ENCODE results near the gene CGRRF1. TPM values are rescaled to one million over a fixed set of nuclear protein-coding genes. Genes with fewer than 3 reads are reported as not detected.

The CGRRF1 gene
- total and polyA plus RNA-seq, 9 of the 15 experiments (the other 6 are each of a cell fraction or from before 2014, with no cell fraction given): 2.8 to 15.8 (median 4.6) TPM

DNA sequence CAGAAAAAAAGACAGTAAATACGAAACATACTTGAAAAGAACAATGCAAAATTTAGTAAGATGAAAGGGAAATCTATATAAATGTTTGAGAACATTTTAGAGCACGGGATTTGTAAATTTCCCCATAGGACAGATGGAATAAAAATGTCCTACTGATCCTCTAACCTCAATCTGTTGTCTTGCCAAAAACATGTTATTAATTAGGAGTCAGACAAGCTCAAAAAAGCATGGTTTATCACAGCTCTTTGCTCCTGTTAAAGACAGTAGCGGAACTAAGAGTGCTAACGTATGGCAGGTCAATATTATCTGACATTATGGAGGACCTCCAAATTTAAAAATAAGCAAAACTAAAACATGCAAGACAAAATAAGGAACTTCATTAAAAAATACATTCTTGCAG is 33.8 kb upstream of the CGRRF1 start:
- Histone ChIP-seq H3K36me3 (ENCODE audit: control insufficient read depth, insufficient read depth, low read length) (peaks cover 33% of the 10 kb centered on the region; the same call in 1 of the 3 replicates), H4K20me1 (replicated peaks; ENCODE audit: control insufficient read depth, insufficient read depth, low read length) (no peaks in the 10 kb centered on the region), H3K9me3 (replicated peaks; ENCODE audit: control insufficient read depth, insufficient read depth, low read depth, low read length) (no peaks in the 10 kb centered on the region), H3K79me2 (ENCODE audit: control insufficient read depth, insufficient read depth, low read length) (no peaks in the 10 kb centered on the region), H2AFZ (ENCODE audit: low read depth, low read length) (no peak overlapping the region), H3K27me3 (ENCODE audit: control insufficient read depth in 2 of 2, insufficient read depth in 2 of 2, low read length in 2 of 2) (no peaks in the 10 kb centered on the region), H3K4me1 (replicated peaks in 1 of 2; ENCODE audit: control insufficient read depth in 2 of 2, insufficient read depth in 2 of 2, low read length in 2 of 2) (no peaks in the 10 kb centered on the region), H3K9ac (ENCODE audit: insufficient read depth in 1 of 2, low read depth in 2 of 2, low read length in 2 of 2) (no peak overlapping the region), H3K9me1 (ENCODE audit: control insufficient read depth, insufficient read depth, low read length) (no peaks in the 10 kb centered on the region), H3K27ac (ENCODE audit: extremely low read depth, low read depth, low read length) (no peak overlapping the region), H3K4me2 (ENCODE audit: insufficient read depth, low read length) (no peak overlapping the region), H3K4me3 (no peak overlapping the region)
- no peak for DNase-seq (ENCODE audit: extremely low read depth in 1 of 4, low spot score in 3 of 4)
- intact Hi-C loops (cut with micrococcal nuclease) (no loop called here), in situ Hi-C loops (cut with MboI) (no loop called here)
- ATAC-seq: no peak
- no TSS peak for BruUV-seq (replicated peaks)
- FAIRE-seq: no peak
- TF ChIP-seq, protein P1, sequence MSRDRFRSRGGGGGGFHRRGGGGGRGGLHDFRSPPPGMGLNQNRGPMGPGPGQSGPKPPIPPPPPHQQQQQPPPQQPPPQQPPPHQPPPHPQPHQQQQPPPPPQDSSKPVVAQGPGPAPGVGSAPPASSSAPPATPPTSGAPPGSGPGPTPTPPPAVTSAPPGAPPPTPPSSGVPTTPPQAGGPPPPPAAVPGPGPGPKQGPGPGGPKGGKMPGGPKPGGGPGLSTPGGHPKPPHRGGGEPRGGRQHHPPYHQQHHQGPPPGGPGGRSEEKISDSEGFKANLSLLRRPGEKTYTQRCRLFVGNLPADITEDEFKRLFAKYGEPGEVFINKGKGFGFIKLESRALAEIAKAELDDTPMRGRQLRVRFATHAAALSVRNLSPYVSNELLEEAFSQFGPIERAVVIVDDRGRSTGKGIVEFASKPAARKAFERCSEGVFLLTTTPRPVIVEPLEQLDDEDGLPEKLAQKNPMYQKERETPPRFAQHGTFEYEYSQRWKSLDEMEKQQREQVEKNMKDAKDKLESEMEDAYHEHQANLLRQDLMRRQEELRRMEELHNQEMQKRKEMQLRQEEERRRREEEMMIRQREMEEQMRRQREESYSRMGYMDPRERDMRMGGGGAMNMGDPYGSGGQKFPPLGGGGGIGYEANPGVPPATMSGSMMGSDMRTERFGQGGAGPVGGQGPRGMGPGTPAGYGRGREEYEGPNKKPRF (IDR thresholded peaks at IDR 0.05; ENCODE audit: low read depth, low read length): no peak
- no peak for TF ChIP-seq PHF20 (IDR thresholded peaks at IDR 0.05; ENCODE audit: partially characterized antibody)
- TF ChIP-seq, protein P2, sequence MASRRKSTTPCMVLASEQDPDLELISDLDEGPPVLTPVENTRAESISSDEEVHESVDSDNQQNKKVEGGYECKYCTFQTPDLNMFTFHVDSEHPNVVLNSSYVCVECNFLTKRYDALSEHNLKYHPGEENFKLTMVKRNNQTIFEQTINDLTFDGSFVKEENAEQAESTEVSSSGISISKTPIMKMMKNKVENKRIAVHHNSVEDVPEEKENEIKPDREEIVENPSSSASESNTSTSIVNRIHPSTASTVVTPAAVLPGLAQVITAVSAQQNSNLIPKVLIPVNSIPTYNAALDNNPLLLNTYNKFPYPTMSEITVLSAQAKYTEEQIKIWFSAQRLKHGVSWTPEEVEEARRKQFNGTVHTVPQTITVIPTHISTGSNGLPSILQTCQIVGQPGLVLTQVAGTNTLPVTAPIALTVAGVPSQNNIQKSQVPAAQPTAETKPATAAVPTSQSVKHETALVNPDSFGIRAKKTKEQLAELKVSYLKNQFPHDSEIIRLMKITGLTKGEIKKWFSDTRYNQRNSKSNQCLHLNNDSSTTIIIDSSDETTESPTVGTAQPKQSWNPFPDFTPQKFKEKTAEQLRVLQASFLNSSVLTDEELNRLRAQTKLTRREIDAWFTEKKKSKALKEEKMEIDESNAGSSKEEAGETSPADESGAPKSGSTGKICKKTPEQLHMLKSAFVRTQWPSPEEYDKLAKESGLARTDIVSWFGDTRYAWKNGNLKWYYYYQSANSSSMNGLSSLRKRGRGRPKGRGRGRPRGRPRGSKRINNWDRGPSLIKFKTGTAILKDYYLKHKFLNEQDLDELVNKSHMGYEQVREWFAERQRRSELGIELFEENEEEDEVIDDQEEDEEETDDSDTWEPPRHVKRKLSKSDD (conservative IDR thresholded peaks at IDR 0.05; ENCODE audit: low read length): no peak
- TF ChIP-seq, protein P3, sequence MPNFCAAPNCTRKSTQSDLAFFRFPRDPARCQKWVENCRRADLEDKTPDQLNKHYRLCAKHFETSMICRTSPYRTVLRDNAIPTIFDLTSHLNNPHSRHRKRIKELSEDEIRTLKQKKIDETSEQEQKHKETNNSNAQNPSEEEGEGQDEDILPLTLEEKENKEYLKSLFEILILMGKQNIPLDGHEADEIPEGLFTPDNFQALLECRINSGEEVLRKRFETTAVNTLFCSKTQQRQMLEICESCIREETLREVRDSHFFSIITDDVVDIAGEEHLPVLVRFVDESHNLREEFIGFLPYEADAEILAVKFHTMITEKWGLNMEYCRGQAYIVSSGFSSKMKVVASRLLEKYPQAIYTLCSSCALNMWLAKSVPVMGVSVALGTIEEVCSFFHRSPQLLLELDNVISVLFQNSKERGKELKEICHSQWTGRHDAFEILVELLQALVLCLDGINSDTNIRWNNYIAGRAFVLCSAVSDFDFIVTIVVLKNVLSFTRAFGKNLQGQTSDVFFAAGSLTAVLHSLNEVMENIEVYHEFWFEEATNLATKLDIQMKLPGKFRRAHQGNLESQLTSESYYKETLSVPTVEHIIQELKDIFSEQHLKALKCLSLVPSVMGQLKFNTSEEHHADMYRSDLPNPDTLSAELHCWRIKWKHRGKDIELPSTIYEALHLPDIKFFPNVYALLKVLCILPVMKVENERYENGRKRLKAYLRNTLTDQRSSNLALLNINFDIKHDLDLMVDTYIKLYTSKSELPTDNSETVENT (CRISPR knock-in tag; IDR thresholded peaks at IDR 0.05): no peak
- no peak for TF ChIP-seq ZNF57 (CRISPR knock-in tag; IDR thresholded peaks at IDR 0.05)
- TF ChIP-seq, protein P4, sequence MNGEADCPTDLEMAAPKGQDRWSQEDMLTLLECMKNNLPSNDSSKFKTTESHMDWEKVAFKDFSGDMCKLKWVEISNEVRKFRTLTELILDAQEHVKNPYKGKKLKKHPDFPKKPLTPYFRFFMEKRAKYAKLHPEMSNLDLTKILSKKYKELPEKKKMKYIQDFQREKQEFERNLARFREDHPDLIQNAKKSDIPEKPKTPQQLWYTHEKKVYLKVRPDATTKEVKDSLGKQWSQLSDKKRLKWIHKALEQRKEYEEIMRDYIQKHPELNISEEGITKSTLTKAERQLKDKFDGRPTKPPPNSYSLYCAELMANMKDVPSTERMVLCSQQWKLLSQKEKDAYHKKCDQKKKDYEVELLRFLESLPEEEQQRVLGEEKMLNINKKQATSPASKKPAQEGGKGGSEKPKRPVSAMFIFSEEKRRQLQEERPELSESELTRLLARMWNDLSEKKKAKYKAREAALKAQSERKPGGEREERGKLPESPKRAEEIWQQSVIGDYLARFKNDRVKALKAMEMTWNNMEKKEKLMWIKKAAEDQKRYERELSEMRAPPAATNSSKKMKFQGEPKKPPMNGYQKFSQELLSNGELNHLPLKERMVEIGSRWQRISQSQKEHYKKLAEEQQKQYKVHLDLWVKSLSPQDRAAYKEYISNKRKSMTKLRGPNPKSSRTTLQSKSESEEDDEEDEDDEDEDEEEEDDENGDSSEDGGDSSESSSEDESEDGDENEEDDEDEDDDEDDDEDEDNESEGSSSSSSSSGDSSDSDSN (IDR thresholded peaks at IDR 0.05; ENCODE audit: borderline replicate concordance in 1 of 2, low read depth in 2 of 2, low read length in 2 of 2): no peak
- no peak for TF ChIP-seq TEAD2 (tag; IDR thresholded peaks at IDR 0.05)
- TF ChIP-seq ZBTB7A (IDR thresholded peaks at IDR 0.05; ENCODE audit: borderline replicate concordance, control insufficient read depth, low read depth, low read length): no peak
- WGBS (ENCODE audit: insufficient coverage, low coverage, missing lambda C conversion rate): 73% methylated on average over 4 of the region's 4 CpGs
- CTCF ChIA-PET (ENCODE audit: low intra/inter-chr PET ratio): no interaction called here
- POLR2A ChIA-PET: no interaction called here

Measured in K562 (cell line).